ENCODE data around the gene GABRB2.

- TF ChIP-seq POLR2A (IDR thresholded peaks at IDR 0.05; ENCODE audit: low read length) = no peak
- TF ChIP-seq CTCF (IDR thresholded peaks at IDR 0.05) = no peak
- TF ChIP-seq EP300 (IDR thresholded peaks at IDR 0.05) = no peak
- no peak for TF ChIP-seq HOXA7 (CRISPR knock-in tag; IDR thresholded peaks at IDR 0.05)
- TF ChIP-seq SREBF2 (IDR thresholded peaks at IDR 0.05) = no peak
- TF ChIP-seq ZC3H11A (IDR thresholded peaks at IDR 0.05) = no peak
- TF ChIP-seq MYC (IDR thresholded peaks at IDR 0.05; ENCODE audit: borderline replicate concordance, low read length) = no peak
- no peak for TF ChIP-seq MAX (IDR thresholded peaks at IDR 0.05)
Measured at GRCh38 chr5:161391724-161392123, 154.8 kb downstream of the GABRB2 start.
